ENCODE results near the gene C19orf12.

C19orf12 gene

DNA sequence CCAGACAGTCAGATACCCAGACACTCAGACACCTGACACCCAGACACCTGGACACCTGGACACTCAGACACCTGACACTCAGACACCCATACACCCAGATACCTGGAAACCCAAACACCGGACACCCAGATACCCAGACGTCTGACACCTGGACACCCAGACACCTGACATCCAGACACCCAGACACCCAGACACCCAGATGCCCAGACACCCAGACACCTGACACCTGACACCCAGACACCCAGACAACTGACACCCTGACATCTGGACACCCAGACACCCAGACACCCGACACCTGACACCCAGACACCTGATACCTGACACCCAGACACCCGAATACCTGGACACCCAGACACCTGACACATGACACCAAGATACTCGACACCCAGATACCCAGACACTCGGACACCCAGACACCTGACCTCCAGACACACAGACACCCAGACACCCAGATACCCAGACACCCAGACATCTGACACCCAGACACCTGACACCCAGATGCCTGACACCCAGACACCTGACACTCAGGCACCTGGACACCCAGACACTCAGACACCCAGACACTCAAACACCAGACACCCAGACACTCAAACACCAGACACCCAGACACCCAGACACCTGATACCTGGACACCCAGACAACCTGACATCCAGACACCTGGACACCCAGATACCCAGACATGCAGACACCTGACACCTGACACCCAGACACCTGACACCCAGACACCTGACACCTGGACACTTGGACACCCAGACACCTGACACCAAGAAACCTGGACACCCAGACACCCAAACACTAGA is 19.1 kb downstream of the C19orf12 start:
- no peak for DNase-seq (ENCODE audit: low spot score)

- peak; percentile 81 for DNase-seq (ENCODE audit: low spot score)
These were observed 20.1 kb downstream of the C19orf12 start for GRCh38 chr19:29694669-29695627.

DNA sequence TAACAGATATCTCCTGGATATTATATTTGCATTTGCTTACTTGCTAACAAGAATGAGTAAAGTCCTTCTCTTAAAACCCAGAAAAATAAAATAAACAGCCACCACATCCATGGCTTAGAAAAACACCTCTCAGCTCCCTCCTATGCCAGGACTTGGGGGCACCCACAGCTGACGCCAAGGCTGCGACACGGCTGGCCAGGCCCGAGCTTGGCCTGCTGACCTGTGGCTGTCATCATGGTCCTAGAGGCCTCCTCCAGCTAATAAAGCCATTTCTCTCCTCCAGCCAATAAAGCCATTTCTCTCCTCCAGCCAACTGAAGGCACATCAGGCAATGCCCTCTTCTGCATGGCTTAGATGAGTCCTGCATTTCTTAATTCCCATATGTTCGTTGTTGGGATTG is 20.9 kb downstream of the C19orf12 start:
- no peak for DNase-seq (ENCODE audit: low spot score)

- DNase-seq (ENCODE audit: low spot score), result peak; percentile 78
These were observed 24.2 kb downstream of the C19orf12 start for GRCh38 chr19:29690842-29691241.

DNA sequence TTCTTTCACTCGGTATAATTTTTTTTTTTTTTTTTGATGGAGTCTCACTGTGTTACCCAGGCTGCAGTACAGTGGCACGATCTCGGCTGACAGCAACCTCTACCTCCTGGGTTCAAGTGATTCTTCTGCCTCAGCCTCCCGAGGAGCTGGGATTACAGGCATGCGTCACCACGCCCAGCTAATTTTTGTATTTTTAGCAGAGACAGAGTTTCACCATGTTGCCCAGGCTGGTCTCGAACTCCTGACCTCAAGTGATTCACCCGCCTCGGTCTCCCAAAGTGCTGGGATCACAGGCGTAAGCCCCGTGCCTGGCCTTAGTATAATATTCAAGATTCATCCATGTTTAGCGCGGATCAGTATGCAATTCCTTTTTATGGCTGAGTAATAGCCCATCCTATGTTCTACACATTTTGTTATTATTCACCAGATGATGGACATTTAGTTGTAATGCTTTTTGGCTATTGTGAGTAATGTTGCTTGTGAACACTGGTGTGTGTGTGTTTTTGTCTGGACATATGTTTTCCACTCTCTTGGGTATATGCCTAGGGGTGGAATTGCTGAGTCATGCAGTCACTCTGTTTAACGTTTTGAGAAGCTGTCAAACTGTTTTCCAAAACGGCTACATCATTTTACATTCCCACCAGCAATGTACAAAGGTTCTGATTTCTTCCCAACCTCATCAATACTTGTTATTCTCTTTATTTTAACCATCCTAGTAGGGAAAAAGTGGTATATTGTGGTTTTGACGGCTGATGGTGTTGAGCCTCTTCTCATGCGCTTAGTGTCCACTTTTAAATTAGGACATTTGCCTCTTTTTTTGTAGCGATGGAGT is 26.9 kb downstream of the C19orf12 start:
- DNase-seq (ENCODE audit: low spot score), result no peak

- no peak for DNase-seq (ENCODE audit: low spot score)
These were observed 27.7 kb downstream of the C19orf12 start for GRCh38 chr19:29687244-29687896.

DNA sequence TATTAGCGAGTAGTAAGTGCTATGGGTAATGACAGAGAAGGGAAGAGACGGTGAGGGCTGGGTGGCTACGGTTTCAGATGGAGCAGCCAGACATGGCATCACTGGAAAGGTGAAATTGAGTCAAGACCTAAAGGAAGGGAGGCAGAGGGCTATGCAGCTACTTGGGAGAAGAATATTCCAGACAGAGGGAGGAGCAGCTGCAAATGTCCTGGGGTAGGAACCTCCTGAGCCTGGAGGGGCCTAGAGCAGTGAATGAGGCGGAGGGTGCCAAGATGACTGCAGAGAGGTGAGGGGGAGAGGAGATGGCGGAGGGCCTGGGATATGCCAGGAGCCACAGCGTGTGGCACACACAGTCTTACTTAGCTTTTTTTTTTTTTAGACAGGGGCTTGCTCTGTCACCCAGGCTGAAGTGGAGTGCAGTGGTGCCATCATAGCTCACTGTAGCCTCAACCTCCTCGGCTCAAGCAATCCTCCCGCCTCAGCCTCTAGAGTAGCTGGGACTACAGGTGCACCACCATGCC is 28.7 kb downstream of the C19orf12 start:
- DNase-seq (ENCODE audit: low spot score), result no peak

DNA sequence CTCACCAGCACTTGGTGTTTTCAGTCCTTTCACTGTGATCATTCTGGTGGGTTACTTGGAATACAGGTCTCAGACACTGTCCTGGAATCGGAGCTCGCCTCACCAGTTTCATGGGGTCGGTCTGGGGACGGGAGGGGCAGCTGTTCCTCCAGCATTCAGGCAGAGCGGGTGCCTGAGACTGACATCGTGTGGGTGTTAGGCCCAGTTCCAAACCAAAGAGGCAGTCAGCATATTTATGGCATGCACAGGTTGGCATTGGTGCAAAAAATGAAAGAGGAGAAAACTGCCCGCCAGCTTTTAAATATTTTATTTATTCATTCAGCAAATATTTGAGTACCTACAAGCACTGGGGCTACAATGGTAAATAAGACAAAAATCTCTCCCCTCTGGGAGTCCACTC is 29.7 kb downstream of the C19orf12 start:
- DNase-seq (ENCODE audit: low spot score), result no peak

DNA sequence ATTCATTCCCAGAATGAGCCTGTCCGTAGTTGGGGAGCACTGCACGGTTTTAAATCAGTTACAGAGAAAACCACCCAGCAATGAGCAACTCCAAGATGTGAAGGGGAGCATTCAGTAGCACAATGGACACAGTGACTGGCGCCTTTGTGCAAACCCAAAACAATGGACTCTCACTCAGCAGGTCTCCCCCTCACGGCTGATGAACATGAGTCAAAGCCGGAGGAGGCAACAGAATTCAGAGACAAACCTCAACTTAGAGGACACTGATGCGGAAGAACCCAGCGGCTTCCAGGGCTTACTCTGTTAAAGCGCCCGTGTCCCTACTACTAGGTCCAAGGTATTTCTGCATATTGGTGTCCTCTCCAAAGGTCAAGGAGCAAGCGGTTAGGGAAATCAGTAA is 32.1 kb downstream of the C19orf12 start:
- DNase-seq (ENCODE audit: low spot score), result no peak

DNA sequence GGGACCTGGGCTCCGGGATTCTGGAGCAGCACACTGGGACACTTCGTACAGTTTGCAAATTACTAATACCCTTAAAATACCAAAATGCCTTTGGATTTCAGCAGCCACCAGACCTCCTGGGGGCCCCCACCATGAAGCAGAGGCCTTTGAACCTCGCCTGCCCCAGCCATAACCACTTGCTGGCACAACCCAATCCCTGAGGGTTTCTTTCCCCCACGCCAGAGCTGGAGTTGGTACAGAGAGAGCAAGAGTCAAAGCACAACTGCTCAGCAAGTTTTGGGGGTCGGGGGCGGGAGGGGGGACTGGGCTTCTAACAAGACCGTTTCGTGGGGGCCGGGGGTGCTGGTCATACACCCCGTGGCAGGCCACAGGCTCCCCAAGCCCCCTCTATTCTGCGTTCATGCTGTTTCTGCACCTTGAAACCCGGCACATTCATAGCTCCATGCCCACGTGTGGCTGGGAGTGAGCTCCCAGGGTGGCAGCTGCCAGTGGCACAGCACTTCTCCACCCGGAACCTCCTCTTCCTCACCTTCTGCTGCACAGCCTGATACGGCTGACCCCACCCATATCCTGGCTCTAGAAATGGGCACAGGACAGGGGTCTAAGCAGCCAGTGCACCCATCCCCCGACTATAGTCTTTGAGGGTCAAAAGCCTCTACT is 32.7 kb downstream of the C19orf12 start:
- no peak for DNase-seq (ENCODE audit: low spot score)

GRCh38 chr19:29681422-29682235 is 33.4 kb downstream of the C19orf12 start:
- DNase-seq (ENCODE audit: low spot score), result no peak

DNA sequence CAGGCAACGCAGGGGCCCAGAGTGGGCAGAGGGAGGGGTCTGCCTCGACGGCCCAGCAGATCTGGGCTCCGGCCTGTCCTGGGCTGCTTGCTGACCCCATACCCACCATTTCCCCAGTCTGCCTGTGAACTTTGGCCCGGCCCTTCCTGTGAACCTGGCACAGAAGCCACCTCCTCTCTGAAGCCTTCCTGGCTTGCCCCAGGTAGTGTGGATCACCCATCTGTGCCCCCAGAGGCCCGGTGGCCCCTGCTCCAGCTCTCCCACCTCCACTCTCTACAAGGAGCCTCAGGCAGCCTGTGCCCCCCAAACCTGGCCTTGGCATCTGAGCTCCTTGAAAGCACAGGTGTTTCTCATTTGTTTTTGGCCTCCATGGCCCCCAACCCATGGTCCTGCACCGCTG is 34.1 kb downstream of the C19orf12 start:
- no peak for DNase-seq (ENCODE audit: low spot score)

GRCh38 chr19:29680447-29680846 is 34.6 kb downstream of the C19orf12 start:
- DNase-seq (ENCODE audit: low spot score), result peak; percentile 77

DNA sequence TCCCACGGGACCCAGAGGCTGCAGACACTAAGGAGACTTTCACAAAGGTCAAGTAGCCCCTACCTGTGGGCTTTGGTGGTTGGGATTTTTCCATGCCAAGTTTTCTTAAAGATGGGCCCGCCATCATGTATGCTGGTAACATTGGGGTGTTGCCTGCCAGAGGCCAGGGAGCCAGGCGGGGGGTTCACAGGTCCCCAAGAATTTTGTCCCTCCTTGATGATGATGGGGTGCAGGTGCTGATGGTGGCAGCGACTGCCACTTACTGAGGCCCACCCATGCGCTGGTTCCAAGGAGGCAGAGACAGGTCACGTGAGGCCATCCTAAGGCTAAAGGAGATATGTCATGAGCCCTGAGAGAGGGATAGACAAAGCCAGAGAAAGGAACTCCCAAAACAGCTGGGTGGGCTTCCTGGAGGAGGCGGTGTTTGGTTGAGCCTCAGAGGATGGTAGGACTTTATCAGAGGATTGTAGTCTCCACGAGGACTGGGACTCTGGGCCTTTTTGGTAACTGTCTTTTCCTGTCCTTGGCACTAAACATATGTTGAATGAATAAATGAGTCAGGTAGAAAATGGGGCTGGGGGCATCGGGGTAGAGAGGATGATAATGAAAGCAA is 35.4 kb downstream of the C19orf12 start:
- DNase-seq (ENCODE audit: low spot score), result no peak

DNA sequence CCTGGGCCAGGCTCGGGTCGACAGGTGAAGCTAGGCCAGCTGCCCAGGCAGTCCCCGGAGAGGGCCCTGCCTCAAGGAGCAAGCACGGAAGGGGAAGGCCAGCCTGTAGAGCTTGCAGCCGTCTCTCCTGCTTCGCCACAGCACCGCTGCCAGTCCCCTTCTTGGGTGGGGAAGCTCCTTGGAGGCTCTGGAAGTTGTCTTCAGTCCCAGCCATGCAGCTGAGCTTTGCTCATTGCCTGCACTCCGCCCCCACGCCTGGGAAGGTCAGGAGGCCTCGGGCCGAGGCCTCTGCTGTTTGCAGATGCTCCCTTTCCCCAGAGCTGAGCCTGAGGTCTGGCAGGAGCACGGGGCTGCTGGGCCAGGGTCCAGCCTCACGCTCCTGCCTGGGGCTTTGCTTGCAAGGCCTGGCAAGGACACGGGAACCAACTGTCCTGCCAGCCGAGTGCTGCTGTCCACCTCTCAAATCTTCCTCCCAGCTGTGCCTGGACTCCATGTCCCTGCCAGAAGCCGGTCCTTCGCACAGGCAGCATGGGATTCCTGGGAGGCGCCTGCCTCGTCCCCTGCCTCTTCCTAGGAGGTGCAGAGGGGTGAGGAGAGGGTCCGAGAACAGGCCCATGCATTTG is 36.5 kb downstream of the C19orf12 start:
- DNase-seq (ENCODE audit: low spot score), result no peak

DNA sequence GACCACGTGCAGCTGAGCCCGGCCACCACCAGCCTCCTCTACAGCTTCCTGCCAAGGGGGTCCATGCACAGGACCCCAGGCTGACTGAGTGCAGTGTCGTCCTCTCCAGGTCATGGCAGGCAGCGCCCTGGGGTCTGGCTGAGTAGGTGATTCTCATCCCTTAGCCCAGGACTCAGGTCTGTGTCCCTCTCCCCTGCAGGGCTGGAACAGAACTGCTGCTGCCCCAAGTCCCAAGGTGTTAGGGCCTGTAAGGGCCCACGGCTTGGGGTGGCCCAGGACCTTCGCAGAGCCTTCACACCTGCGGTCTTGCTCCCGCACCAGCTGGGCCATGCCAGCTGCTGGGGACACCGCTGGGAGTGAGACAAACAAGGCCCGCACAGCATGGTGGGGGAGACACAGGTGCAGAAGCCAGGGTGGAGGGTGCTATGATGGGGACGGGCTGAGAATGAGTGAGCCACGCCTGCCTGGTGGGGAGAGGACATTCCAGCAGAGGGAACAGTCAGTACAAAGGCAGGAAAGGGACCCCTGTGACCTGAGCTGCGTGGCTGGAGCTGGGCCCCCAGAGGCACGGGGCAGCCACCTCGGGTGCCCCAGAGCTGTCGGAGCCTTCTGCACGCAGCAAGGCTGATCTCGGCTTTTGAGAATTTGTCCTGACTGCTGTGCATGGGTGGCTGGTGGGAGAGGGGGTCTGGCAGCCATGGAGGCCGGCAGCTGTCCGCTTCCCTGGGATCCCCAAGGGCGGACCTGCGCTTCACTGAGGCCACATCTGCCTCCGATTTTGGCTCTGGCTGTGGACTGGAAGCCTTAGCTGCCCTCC is 37.9 kb downstream of the C19orf12 start:
- no peak for DNase-seq (ENCODE audit: low spot score)

- DNase-seq (ENCODE audit: low spot score), result no peak
These were observed 38.5 kb downstream of the C19orf12 start for GRCh38 chr19:29676586-29676985.

DNA sequence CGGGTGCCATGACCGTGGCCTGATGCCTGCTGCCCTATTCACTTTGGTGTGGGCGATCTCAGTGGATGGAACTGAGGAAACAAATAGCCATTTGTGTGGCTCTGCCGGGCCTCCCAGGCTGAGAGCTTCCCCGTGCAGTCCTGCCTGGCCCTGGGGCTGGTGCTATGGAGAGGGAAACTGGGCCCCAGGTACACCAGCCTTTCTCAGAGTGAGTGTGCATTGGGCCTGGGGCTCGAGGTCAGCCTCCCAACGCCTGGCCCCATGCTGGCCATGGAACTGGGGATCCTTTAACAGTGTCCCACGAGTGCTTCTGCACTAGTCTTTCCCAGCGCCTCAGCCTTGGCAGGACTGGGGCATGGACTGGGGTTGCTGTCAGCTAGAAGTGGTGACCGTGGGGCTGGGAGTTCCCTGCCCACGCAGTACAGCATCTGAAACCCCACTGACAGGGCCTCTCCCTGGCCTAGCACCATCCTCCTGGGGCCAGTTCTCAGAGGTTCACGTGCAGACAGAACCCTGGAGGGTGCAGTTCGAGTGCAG is 39.3 kb downstream of the C19orf12 start:
- DNase-seq (ENCODE audit: low spot score), result no peak

All from CD4-positive, alpha-beta T cell treated with Interleukin-2 at 100 ng/mL for 4 hours (primary cell).